GM12865 (cell line): ENCODE data around the gene TPX2.
A peak's percentile ranks its signal among the peaks of the same experiment; 100 is the strongest.

Experiments used
- DNase-seq: peaks from one replicate; pipeline ENCODE4 v3.0.0; 2010; ENCODE audit warnings: low read depth
- H3K4me3 ChIP-seq: 2 replicates; pipeline ENCODE4 v1.5.1; 2011; ENCODE audit warnings: mild to moderate bottlenecking, low read depth, low read length, control low read depth
- CTCF ChIP-seq: IDR thresholded peaks from 2 replicates; pipeline ENCODE4 v1.5.1; 2011; ENCODE audit warnings: low read length, control low read depth, low read depth, inconsistent platforms; ENCODE audit not compliant: insufficient read depth; ENCODE audit errors: missing control alignments

TPX2 gene

GRCh38 chr20:31719644-31720485 lies 19.2 kb upstream of the TPX2 start:
- H3K4me3 ChIP-seq, result peak overlapping the region; percentile 89
- no peak for TF ChIP-seq CTCF
- no peak for DNase-seq

- H3K4me3 ChIP-seq, result peak overlapping the region; percentile 89
- TF ChIP-seq CTCF, result peak; percentile 19
- DNase-seq, result peak; percentile 59
These were observed 18.3 kb upstream of the TPX2 start for GRCh38 chr20:31720486-31721407.

GRCh38 chr20:31721408-31722256 lies 17.5 kb upstream of the TPX2 start:
- TF ChIP-seq CTCF, result no peak
- no peak for DNase-seq
- peak overlapping the region; percentile 89 for H3K4me3 ChIP-seq

GRCh38 chr20:31722257-31723068 lies 16.6 kb upstream of the TPX2 start, which contains the start of gene BCL2L1:
BCL2L1 (minus strand) TSS chr20:31722868; CDS start chr20:31722218, 650 bp downstream.
- peak within 1 kb of the TSS; percentile 89 for H3K4me3 ChIP-seq
- peak; percentile 49 for TF ChIP-seq CTCF
- peak; percentile 79 for DNase-seq

DNA sequence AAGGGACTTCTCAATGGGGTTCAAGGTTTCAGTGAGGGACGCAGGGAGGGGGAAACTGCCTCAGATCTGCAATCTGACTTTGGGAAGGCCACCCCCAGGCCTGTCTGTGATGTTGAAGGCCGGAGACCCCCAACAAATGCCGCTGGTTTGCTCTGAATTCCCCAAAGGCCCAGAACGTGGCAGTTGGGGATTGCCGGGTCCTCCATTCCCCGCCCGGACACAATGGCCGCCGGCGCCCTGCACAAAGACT lies 16.1 kb upstream of the TPX2 start:
- H3K4me3 ChIP-seq, result peak overlapping the region; percentile 89
- no peak for TF ChIP-seq CTCF
- DNase-seq, result no peak

GRCh38 chr20:31723319-31724078 lies 15.6 kb upstream of the TPX2 start:
- DNase-seq, result peak; percentile 99
- peak overlapping the region; percentile 89 for H3K4me3 ChIP-seq
- peak; percentile 88 for TF ChIP-seq CTCF
